Ascending aorta (tissue), 2 donors: Measurements from ENCODE around the gene JUN. TPM values are rescaled to one million over a fixed set of nuclear protein-coding genes. Genes with fewer than 3 reads are reported as not detected.

ENCODE experiments used
- DNase-seq, 2 donors: peaks; one replicate each; pipeline ENCODE4 v3.0.0-alpha.2; 2019; ENCODE audit warnings: low spot score in 2 of 2
- H3K27ac ChIP-seq, 2 donors: fragments of 200-600 bp; sonication (generic); one replicate each; pipeline ENCODE4 v1.5.1; 2016 to 2017; ENCODE audit warnings: mild to moderate bottlenecking in 1 of 2
- H3K27me3 ChIP-seq: fragments of 200-600 bp; sonication (generic); one replicate; pipeline ENCODE4 v1.5.1; 2017
- H3K36me3 ChIP-seq, 2 donors: fragments of 200-600 bp; sonication (generic); one replicate each; pipeline ENCODE4 v1.5.1; 2016
- H3K4me1 ChIP-seq, 2 donors: fragments of 200-600 bp; sonication (generic); one replicate each; pipeline ENCODE4 v1.5.1; 2016 to 2017; ENCODE audit warnings: mild to moderate bottlenecking in 1 of 2
- H3K4me3 ChIP-seq, 2 donors: fragments of 200-600 bp; sonication (generic); one replicate each; pipeline ENCODE4 v1.5.1; 2016 to 2017; ENCODE audit warnings: mild to moderate bottlenecking in 1 of 2
- H3K9me3 ChIP-seq, 2 donors: fragments of 200-600 bp; sonication (generic); one replicate each; pipeline ENCODE4 v1.5.1; 2016
- CTCF ChIP-seq, 3 experiments: fragments of 200-600 bp in 2 of 3; fragments of 450-650 bp in 1 of 3; sonication (generic) in 2 of 3; IDR thresholded peaks; one replicate each; pipeline ENCODE4 v1.5.1; 2016 to 2019; ENCODE audit warnings: antibody characterized with exemption in 3 of 3, mild to moderate bottlenecking in 1 of 3, moderate library complexity in 1 of 3
- intact Hi-C: fragments of 100-400 bp; cut with DNase I; formaldehyde crosslinking; loops from one replicate; pipeline ENCODE4 v1.15.1; 2023
- total RNA-seq: library from RNA; depleted of rRNA; stranded (reverse); fragments of >200 nt; gene quantifications from one replicate; pipeline ENCODE4 v1.1.0, GENCODE V29; 2016

Gene JUN
- total RNA-seq, 1 donor from 2014 or later, result 1,004 TPM

GRCh38 chr1:58824753-58825389, 41.0 kb upstream of the JUN start:
- H3K4me3 ChIP-seq, result no peak overlapping the region
- H3K36me3 ChIP-seq, result no peaks in the 10 kb centered on the region
- H3K4me1 ChIP-seq, result peaks cover 0 to 1% of the 10 kb centered on the region in 2 donors
- no peaks in the 10 kb centered on the region for H3K27me3 ChIP-seq
- peaks cover 12 to 13% of the 10 kb centered on the region in 2 donors for H3K9me3 ChIP-seq
- intact Hi-C loops, result no loop called here
- no peak overlapping the region for H3K27ac ChIP-seq
- no peak for DNase-seq
- no peak for TF ChIP-seq CTCF (IDR thresholded peaks at IDR 0.05)

- Histone ChIP-seq H3K27ac (no peak overlapping the region), H3K4me3 (no peak overlapping the region), H3K9me3 (peaks cover 12 to 13% of the 10 kb centered on the region in 2 donors), H3K36me3 (no peaks in the 10 kb centered on the region), H3K4me1 (peaks cover 0 to 5% of the 10 kb centered on the region in 2 donors), H3K27me3 (no peaks in the 10 kb centered on the region)
- no peak for DNase-seq
- no peak for TF ChIP-seq CTCF (IDR thresholded peaks at IDR 0.05)
- intact Hi-C loops, result no loop called here
Measured at GRCh38 chr1:58823481-58824010, 39.7 kb upstream of the JUN start.

- DNase-seq, result no peak
- no peak for TF ChIP-seq CTCF (IDR thresholded peaks at IDR 0.05)
- peaks cover 0 to 15% of the 10 kb centered on the region in 2 donors for H3K4me1 ChIP-seq
- no peaks in the 10 kb centered on the region for H3K36me3 ChIP-seq
- H3K4me3 ChIP-seq, result no peak overlapping the region
- H3K9me3 ChIP-seq, result peaks cover 0 to under 1% of the 10 kb centered on the region in 2 donors
- H3K27ac ChIP-seq, result no peak overlapping the region
- H3K27me3 ChIP-seq, result no peaks in the 10 kb centered on the region
- intact Hi-C loops, result no loop called here
Measured at GRCh38 chr1:58821309-58821708, 37.5 kb upstream of the JUN start.

GRCh38 chr1:58818976-58819375, 35.1 kb upstream of the JUN start:
- no peak for TF ChIP-seq CTCF (IDR thresholded peaks at IDR 0.05)
- Histone ChIP-seq H3K36me3 (no peaks in the 10 kb centered on the region), H3K27ac (peak overlapping the region in 1 of 2 donors; percentile 34), H3K4me3 (no peak overlapping the region), H3K4me1 (peaks cover 5 to 25% of the 10 kb centered on the region in 2 donors), H3K9me3 (no peaks in the 10 kb centered on the region), H3K27me3 (no peaks in the 10 kb centered on the region)
- intact Hi-C loops, result no loop called here
- DNase-seq, result no peak

- TF ChIP-seq CTCF (IDR thresholded peaks at IDR 0.05), result no peak
- no peak overlapping the region for H3K27ac ChIP-seq
- H3K4me1 ChIP-seq, result peaks cover 5 to 25% of the 10 kb centered on the region in 2 donors
- intact Hi-C loops, result no loop called here
- no peak for DNase-seq
- no peaks in the 10 kb centered on the region for H3K36me3 ChIP-seq
- no peaks in the 10 kb centered on the region for H3K9me3 ChIP-seq
- H3K27me3 ChIP-seq, result no peaks in the 10 kb centered on the region
- H3K4me3 ChIP-seq, result no peak overlapping the region
Measured at GRCh38 chr1:58818075-58818474, 34.2 kb upstream of the JUN start.
